HG02840 (cell line): ENCODE measurements around the gene SLC10A2.

Experiments used
- ATAC-seq: cut with Tn5 transposase; IDR thresholded peaks from one replicate; pipeline ENCODE4 v1.9.1; 2021; ENCODE audit warnings: mild to moderate bottlenecking, moderate library complexity, moderate number of reproducible peaks; ENCODE audit not compliant: unreplicated experiment, low FRiP score

Gene SLC10A2

GRCh38 chr13:102999499-102999898 lies 66.7 kb downstream of the SLC10A2 start:
- ATAC-seq = no peak
